ENCODE measurements around the gene BHLHE40. TPM values are rescaled to one million over a fixed set of nuclear protein-coding genes. Genes with fewer than 3 reads are reported as not detected.

The BHLHE40 gene
- total RNA-seq, 4 donors from 2014 or later, result 63.0 to 154 (median 93.3) TPM

- Histone ChIP-seq H3K4me3 (peak overlapping the region; percentile 37), H3K27ac (peak overlapping the region; percentile 100), H3K27me3 (no peaks in the 10 kb centered on the region), H3K4me1 (peaks cover 79% of the 10 kb centered on the region), H3K9me3 (no peaks in the 10 kb centered on the region), H3K36me3 (peaks cover 9% of the 10 kb centered on the region)
- 3% methylated on average over 23 of the region's 44 CpGs for WGBS
- TF ChIP-seq POLR2AphosphoS5 (IDR thresholded peaks at IDR 0.05), result peak; percentile 71 to 99 (median 93)
- TF ChIP-seq CTCF (IDR thresholded peaks at IDR 0.05), result no peak
- no peak for TF ChIP-seq POLR2A (IDR thresholded peaks at IDR 0.05)
- TF ChIP-seq EP300 (IDR thresholded peaks at IDR 0.05), result peak; percentile 77
- peak; percentile 98 for DNase-seq (ENCODE audit: low spot score in 2 of 2)
These were observed 7.7 kb downstream of the BHLHE40 start for GRCh38 chr3:4986782-4987537.

- DNase-seq (ENCODE audit: low spot score in 2 of 2), result no peak
- WGBS, result 82% methylated on average over 6 of the region's 6 CpGs
- H3K36me3 ChIP-seq, result peaks cover 8% of the 10 kb centered on the region
- H3K9me3 ChIP-seq, result no peaks in the 10 kb centered on the region
- TF ChIP-seq POLR2A (IDR thresholded peaks at IDR 0.05) (no peak), EP300 (IDR thresholded peaks at IDR 0.05) (no peak), POLR2AphosphoS5 (IDR thresholded peaks at IDR 0.05) (no peak), CTCF (IDR thresholded peaks at IDR 0.05) (no peak)
- H3K27me3 ChIP-seq, result no peaks in the 10 kb centered on the region
- H3K27ac ChIP-seq, result peak overlapping the region; percentile 100
- H3K4me1 ChIP-seq, result peaks cover 71% of the 10 kb centered on the region
- H3K4me3 ChIP-seq, result peak overlapping the region; percentile 37
These were observed 8.5 kb downstream of the BHLHE40 start for GRCh38 chr3:4987538-4988296.

DNA sequence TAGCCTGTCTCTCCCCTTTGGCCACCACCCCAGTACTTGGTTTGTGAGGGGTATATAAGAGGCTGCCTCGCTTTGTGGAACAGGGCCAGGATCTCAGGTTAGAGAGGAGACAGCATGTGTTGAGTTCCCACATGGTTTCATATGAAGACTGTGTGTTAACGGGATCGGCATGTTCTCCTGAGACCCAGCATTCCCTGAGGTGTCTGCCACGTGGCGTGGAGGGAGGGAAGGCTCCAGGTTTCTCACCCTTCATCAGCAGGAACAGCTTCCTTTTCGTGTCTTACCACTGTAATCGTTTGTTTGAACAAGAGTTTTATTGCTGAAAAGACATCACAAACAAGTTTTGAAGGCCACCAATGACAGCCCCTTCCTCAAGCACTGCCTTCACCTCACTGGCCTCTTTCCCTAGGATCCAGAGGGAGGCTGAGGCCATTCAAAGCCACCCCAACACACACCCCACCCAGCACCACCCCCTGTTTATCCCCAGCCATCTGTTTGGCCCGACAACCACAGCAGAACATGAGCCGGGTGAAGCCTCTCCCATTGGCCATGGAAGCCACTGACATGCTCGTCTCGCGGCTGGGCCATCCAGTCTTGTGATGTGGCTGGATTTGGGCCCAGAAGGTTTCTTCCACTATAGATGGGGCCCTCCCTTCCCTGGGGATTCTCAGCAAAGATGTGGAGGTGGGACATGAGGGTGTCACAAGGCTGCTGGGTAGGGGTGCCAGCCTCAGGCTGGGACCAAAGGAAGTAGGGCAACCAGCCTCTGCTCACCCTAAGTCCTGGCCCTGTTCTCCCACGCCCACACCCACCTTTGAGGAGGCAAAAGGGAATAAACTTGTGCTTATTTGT lies 10.0 kb downstream of the BHLHE40 start:
- no peaks in the 10 kb centered on the region for H3K9me3 ChIP-seq
- TF ChIP-seq POLR2A (IDR thresholded peaks at IDR 0.05), result no peak
- no peak for TF ChIP-seq CTCF (IDR thresholded peaks at IDR 0.05)
- TF ChIP-seq EP300 (IDR thresholded peaks at IDR 0.05), result no peak
- no peak for TF ChIP-seq POLR2AphosphoS5 (IDR thresholded peaks at IDR 0.05)
- H3K4me3 ChIP-seq, result no peak overlapping the region
- H3K4me1 ChIP-seq, result peaks cover 66% of the 10 kb centered on the region
- H3K36me3 ChIP-seq, result no peaks in the 10 kb centered on the region
- peak in 1 of 2 donors; percentile 75 for DNase-seq (ENCODE audit: low spot score in 2 of 2)
- H3K27ac ChIP-seq, result peak overlapping the region; percentile 100
- 64% methylated on average over 8 of the region's 13 CpGs for WGBS
- no peaks in the 10 kb centered on the region for H3K27me3 ChIP-seq

GRCh38 chr3:4990069-4990468 lies 10.8 kb downstream of the BHLHE40 start:
- Histone ChIP-seq H3K27ac (no peak overlapping the region), H3K27me3 (no peaks in the 10 kb centered on the region), H3K9me3 (no peaks in the 10 kb centered on the region), H3K4me3 (no peak overlapping the region), H3K4me1 (peaks cover 66% of the 10 kb centered on the region), H3K36me3 (no peaks in the 10 kb centered on the region)
- no peak for TF ChIP-seq POLR2A (IDR thresholded peaks at IDR 0.05)
- TF ChIP-seq CTCF (IDR thresholded peaks at IDR 0.05), result no peak
- no peak for TF ChIP-seq POLR2AphosphoS5 (IDR thresholded peaks at IDR 0.05)
- TF ChIP-seq EP300 (IDR thresholded peaks at IDR 0.05), result no peak
- WGBS, result 64% methylated on average over 3 of the region's 3 CpGs
- DNase-seq (ENCODE audit: low spot score in 2 of 2), result no peak
